ENCODE measurements around the gene TTLL1.
A peak's percentile ranks its signal among the peaks of the same experiment; 100 is the strongest.

TTLL1 gene

GRCh38 chr22:42994276-42994916 lies 94.8 kb downstream of the TTLL1 start:
- Mint-ChIP-seq H3K36me3 (ENCODE audit: low read depth) (no peaks in the 10 kb centered on the region), H3K9me3 (no peaks in the 10 kb centered on the region), H3K27me3 (no peaks in the 10 kb centered on the region), H3K4me1 (ENCODE audit: low read depth) (peaks cover 83% of the 10 kb centered on the region), H3K27ac (peak overlapping the region; percentile 97), H3K4me3 (peak overlapping the region; percentile 85)
- intact Hi-C loops (cut with micrococcal nuclease) = loop anchor here (5.0 to 10.0 kb wide), 2 partner anchors 38 to 90 kb away; partner anchors contain the start of gene TTLL1

GRCh38 chr22:42993651-42994275 lies 95.4 kb downstream of the TTLL1 start:
- intact Hi-C loops (cut with micrococcal nuclease) = loop anchor here (5.0 to 10.0 kb wide), 2 partner anchors 39 to 91 kb away; partner anchors contain the start of gene TTLL1
- no peaks in the 10 kb centered on the region for H3K9me3 Mint-ChIP-seq
- H3K36me3 Mint-ChIP-seq (ENCODE audit: low read depth) = no peaks in the 10 kb centered on the region
- peak overlapping the region; percentile 47 for H3K4me3 Mint-ChIP-seq
- peaks cover 79% of the 10 kb centered on the region for H3K4me1 Mint-ChIP-seq (ENCODE audit: low read depth)
- H3K27me3 Mint-ChIP-seq = no peaks in the 10 kb centered on the region
- H3K27ac Mint-ChIP-seq = peak overlapping the region; percentile 97

- intact Hi-C loops (cut with micrococcal nuclease) = loop anchor here (5.0 to 10.0 kb wide), 2 partner anchors 39 to 92 kb away; partner anchors contain the start of gene TTLL1
- Mint-ChIP-seq H3K9me3 (no peaks in the 10 kb centered on the region), H3K27me3 (no peaks in the 10 kb centered on the region), H3K4me3 (no peak overlapping the region), H3K4me1 (ENCODE audit: low read depth) (peaks cover 79% of the 10 kb centered on the region), H3K36me3 (ENCODE audit: low read depth) (no peaks in the 10 kb centered on the region), H3K27ac (peak overlapping the region; percentile 97)
Measured at GRCh38 chr22:42992886-42993479, 96.2 kb downstream of the TTLL1 start.

GRCh38 chr22:42992092-42992491 lies 97.1 kb downstream of the TTLL1 start:
- Mint-ChIP-seq H3K4me3 (no peak overlapping the region), H3K4me1 (ENCODE audit: low read depth) (peaks cover 74% of the 10 kb centered on the region), H3K27ac (no peak overlapping the region), H3K36me3 (ENCODE audit: low read depth) (no peaks in the 10 kb centered on the region), H3K9me3 (no peaks in the 10 kb centered on the region), H3K27me3 (no peaks in the 10 kb centered on the region)
- intact Hi-C loops (cut with micrococcal nuclease) = loop anchor here (5.0 to 10.0 kb wide), 2 partner anchors 40 to 93 kb away; partner anchors contain the start of gene TTLL1

DNA sequence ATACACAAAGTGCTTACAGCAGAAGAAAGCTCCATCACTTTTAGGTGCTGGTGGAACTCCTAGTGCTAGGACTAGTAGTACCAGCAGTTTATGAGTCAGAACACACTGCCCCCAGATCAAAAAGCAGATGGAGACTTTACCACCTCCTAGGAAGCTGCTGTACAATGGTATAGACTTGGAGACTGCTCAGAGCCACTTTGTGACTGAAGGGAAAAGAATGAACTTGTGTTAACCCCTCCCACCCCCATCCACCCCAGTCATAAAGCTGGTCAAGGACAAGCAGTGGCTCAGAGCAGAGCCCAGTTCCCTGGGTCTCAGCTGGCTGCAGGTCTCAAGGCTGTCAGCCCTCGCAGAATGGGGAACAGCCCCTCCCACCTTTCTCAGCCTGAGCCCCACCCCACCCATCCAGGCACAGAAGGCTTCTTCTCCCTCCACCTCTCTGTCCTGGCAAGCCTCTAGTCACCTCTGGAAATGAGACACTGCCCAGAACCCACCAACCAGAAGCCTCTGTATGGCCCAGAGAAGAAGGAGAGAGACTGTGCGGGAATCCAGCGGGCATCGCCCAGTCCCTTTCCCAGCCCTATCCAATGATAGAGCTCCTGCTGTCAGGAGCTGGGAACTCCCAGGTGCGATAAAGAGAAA lies 98.1 kb downstream of the TTLL1 start:
- Mint-ChIP-seq H3K27me3 (no peaks in the 10 kb centered on the region), H3K36me3 (ENCODE audit: low read depth) (no peaks in the 10 kb centered on the region), H3K9me3 (no peaks in the 10 kb centered on the region), H3K4me1 (ENCODE audit: low read depth) (peaks cover 74% of the 10 kb centered on the region), H3K4me3 (no peak overlapping the region), H3K27ac (no peak overlapping the region)
- intact Hi-C loops (cut with micrococcal nuclease) = loop anchor here (5.0 to 10.0 kb wide), 2 partner anchors 41 to 94 kb away; partner anchors contain the start of gene TTLL1

DNA sequence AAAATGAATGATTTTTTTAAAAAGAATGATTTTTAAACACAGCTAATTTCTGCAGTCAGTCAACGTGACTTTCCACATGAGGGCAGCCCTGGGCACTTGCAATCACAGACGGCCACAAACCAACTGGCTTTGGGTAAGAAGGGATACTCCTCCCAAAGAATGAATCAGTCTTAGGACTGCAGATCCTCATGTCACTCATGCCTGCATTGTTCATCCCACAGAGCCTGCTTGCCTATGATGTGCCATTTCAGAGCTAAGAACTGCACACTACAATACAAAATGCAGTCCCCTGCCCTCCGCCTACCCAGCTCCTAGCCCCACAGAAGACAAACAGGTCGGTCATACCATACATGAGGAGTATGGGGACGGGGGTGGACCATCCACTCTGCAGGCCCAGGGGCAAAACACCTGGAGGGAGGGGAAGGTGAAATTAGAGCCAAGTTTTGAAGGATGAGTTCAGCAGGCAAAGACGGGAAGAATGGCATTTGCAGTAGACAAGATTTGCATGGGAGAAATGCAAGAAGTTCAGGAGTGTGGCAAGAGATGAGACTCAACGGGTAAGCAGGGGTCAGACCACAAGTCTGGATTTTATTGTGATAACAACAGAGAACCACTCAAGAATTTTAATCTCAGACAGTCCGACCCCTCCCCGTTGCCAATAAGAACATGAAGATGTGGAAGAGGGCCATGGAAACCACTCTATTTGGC lies 98.9 kb downstream of the TTLL1 start:
- Mint-ChIP-seq H3K4me3 (no peak overlapping the region), H3K36me3 (ENCODE audit: low read depth) (peaks cover 5% of the 10 kb centered on the region), H3K4me1 (ENCODE audit: low read depth) (peaks cover 80% of the 10 kb centered on the region), H3K27me3 (no peaks in the 10 kb centered on the region), H3K27ac (peak overlapping the region; percentile 68), H3K9me3 (no peaks in the 10 kb centered on the region)
- intact Hi-C loops (cut with micrococcal nuclease) = loop anchor here (5.0 to 10.0 kb wide), 2 partner anchors 42 to 95 kb away; partner anchors contain the start of gene TTLL1
